RPMI8226 (cell line): ENCODE results near the gene LMF1.

Source experiments
- DNase-seq: peaks from one replicate; pipeline ENCODE4 v3.0.0-alpha.2; 2015

LMF1 gene

GRCh38 chr16:947255-947921 lies 23.4 kb downstream of the LMF1 start:
- DNase-seq, result no peak

- DNase-seq, result no peak
Observed at GRCh38 chr16:946048-946395, 24.8 kb downstream of the LMF1 start.

GRCh38 chr16:945271-946047 lies 25.3 kb downstream of the LMF1 start:
- no peak for DNase-seq

GRCh38 chr16:943971-944370 lies 26.8 kb downstream of the LMF1 start:
- DNase-seq, result no peak

- no peak for DNase-seq
Observed at GRCh38 chr16:942436-943060, 28.2 kb downstream of the LMF1 start.

- DNase-seq, result no peak
Observed at GRCh38 chr16:939941-940340, 30.8 kb downstream of the LMF1 start.

- DNase-seq, result no peak
Observed at GRCh38 chr16:939311-939710, 31.5 kb downstream of the LMF1 start.

- DNase-seq, result no peak
Observed at GRCh38 chr16:938752-939151, 32.0 kb downstream of the LMF1 start.

GRCh38 chr16:938136-938535 lies 32.6 kb downstream of the LMF1 start:
- no peak for DNase-seq

GRCh38 chr16:937723-938122 lies 33.1 kb downstream of the LMF1 start:
- no peak for DNase-seq

GRCh38 chr16:937311-937710 lies 33.5 kb downstream of the LMF1 start:
- no peak for DNase-seq

GRCh38 chr16:935684-936083 lies 35.1 kb downstream of the LMF1 start:
- DNase-seq, result no peak

- DNase-seq, result no peak
Observed at GRCh38 chr16:934178-934577, 36.6 kb downstream of the LMF1 start.

GRCh38 chr16:933581-933980 lies 37.2 kb downstream of the LMF1 start:
- no peak for DNase-seq

- DNase-seq, result no peak
Observed at GRCh38 chr16:932831-933330, 37.9 kb downstream of the LMF1 start.

GRCh38 chr16:931626-932500 lies 38.9 kb downstream of the LMF1 start:
- no peak for DNase-seq

GRCh38 chr16:931171-931570 lies 39.6 kb downstream of the LMF1 start:
- DNase-seq, result no peak

- no peak for DNase-seq
Observed at GRCh38 chr16:930511-930910, 40.3 kb downstream of the LMF1 start.

- no peak for DNase-seq
Observed at GRCh38 chr16:930076-930475, 40.7 kb downstream of the LMF1 start.

- DNase-seq, result no peak
Observed at GRCh38 chr16:929227-930073, 41.3 kb downstream of the LMF1 start.

- no peak for DNase-seq
Observed at GRCh38 chr16:928526-928925, 42.3 kb downstream of the LMF1 start.

GRCh38 chr16:927931-928330 lies 42.9 kb downstream of the LMF1 start:
- DNase-seq, result no peak
